Tibial nerve (tissue), 4 donors: ENCODE results near the gene NEK11. TPM values are rescaled to one million over a fixed set of nuclear protein-coding genes. Genes with fewer than 3 reads are reported as not detected.
"Not testable (repeated sequence)": the region's sequence is repeated elsewhere in the genome, so short reads cannot be mapped to it uniquely, and the experiment has no call there.

ENCODE experiments used
- DNase-seq, 2 donors: peaks; one replicate each; pipeline ENCODE4 v3.0.0-alpha.2; 2019; ENCODE audit warnings: low spot score in 2 of 2
- H3K27ac ChIP-seq, 4 donors: fragments of 200-600 bp; sonication (generic) in 3 of 4; one replicate each; pipeline ENCODE4 v1.5.1; 2017 to 2019; ENCODE audit warnings: mild to moderate bottlenecking in 1 of 4
- H3K27me3 ChIP-seq, 2 donors: fragments of 200-600 bp; sonication (generic) in 1 of 2; one replicate each; pipeline versions ENCODE4 v1.5.1 to v1.6.0; 2017 to 2019
- H3K36me3 ChIP-seq, 3 donors: fragments of 200-600 bp; sonication (generic); one replicate each; pipeline ENCODE4 v1.5.1; 2018 to 2019
- H3K4me1 ChIP-seq, 4 donors: fragments of 200-600 bp; sonication (generic) in 3 of 4; one replicate each; pipeline ENCODE4 v1.5.1; 2017 to 2019
- H3K4me3 ChIP-seq, 4 donors: fragments of 200-600 bp; sonication (generic) in 3 of 4; one replicate each; pipeline ENCODE4 v1.5.1; 2017 to 2019; ENCODE audit warnings: mild to moderate bottlenecking in 1 of 4, moderate library complexity in 1 of 4
- H3K9me3 ChIP-seq, 4 donors: fragments of 200-600 bp; sonication (generic) in 3 of 4; one replicate each; pipeline ENCODE4 v1.5.1; 2017 to 2019
- CTCF ChIP-seq, 5 experiments: fragments of 200-600 bp in 3 of 5; fragments of 450-650 bp in 2 of 5; sonication (generic) in 3 of 5; IDR thresholded peaks; one replicate each; pipeline ENCODE4 v1.5.1; 2016 to 2019; ENCODE audit warnings: antibody characterized with exemption in 5 of 5, mild to moderate bottlenecking in 3 of 5, moderate library complexity in 2 of 5
- EP300 ChIP-seq, 2 donors: sonication (generic); formaldehyde crosslinking; IDR thresholded peaks; one replicate each; pipeline ENCODE4 v1.6.1; 2017; ENCODE audit warnings: antibody characterized with exemption in 2 of 2, mild to moderate bottlenecking in 1 of 2
- POLR2A ChIP-seq, 2 donors: fragments of 450-650 bp; IDR thresholded peaks; one replicate each; pipeline ENCODE4 v1.6.1; 2017; ENCODE audit warnings: antibody characterized with exemption in 2 of 2, mild to moderate bottlenecking in 2 of 2, moderate library complexity in 2 of 2
- WGBS, 2 donors: methylation state at CpG; one replicate each; pipeline ENCODE4 v1.1.5; 2018; 5-methylcytosine and 5-hydroxymethylcytosine counted together
- total RNA-seq, 4 donors: library from RNA; depleted of rRNA; stranded (reverse); fragments of >200 nt; gene quantifications; one replicate each; pipeline ENCODE4 v1.1.0, GENCODE V29; 2016

The NEK11 gene
- total RNA-seq, 4 donors from 2014 or later: 7.0 to 32.8 (median 15.3) TPM

- H3K27ac ChIP-seq: no peak overlapping the region
- H3K36me3 ChIP-seq: peaks cover 0 to 15% (median 0%) of the 10 kb centered on the region in 3 donors
- no peak for TF ChIP-seq POLR2A (IDR thresholded peaks at IDR 0.05)
- no peak for TF ChIP-seq EP300 (IDR thresholded peaks at IDR 0.05)
- no peak for TF ChIP-seq CTCF (IDR thresholded peaks at IDR 0.05)
- H3K4me3 ChIP-seq: no peak overlapping the region
- H3K27me3 ChIP-seq: no peaks in the 10 kb centered on the region
- H3K9me3 ChIP-seq: no peaks in the 10 kb centered on the region
- DNase-seq: no peak
- 58 to 74% methylated on average over 2 of the region's 2 CpGs for WGBS, 2 donors
- no peaks in the 10 kb centered on the region for H3K4me1 ChIP-seq
These were observed 11.6 kb downstream of the NEK11 start for GRCh38 chr3:131038326-131038725.

GRCh38 chr3:131042271-131042985 lies 15.8 kb downstream of the NEK11 start:
- H3K4me3 ChIP-seq, H3K27ac ChIP-seq, H3K27me3 ChIP-seq, H3K4me1 ChIP-seq, DNase-seq: not testable (repeated sequence)
- H3K9me3 ChIP-seq: peaks cover 0 to 15% (median 1%) of the 10 kb centered on the region in 4 donors
- peaks cover 0 to 18% (median 0%) of the 10 kb centered on the region in 3 donors for H3K36me3 ChIP-seq
- WGBS, 2 donors: 82 to 90% methylated on average over 10 of the region's 10 CpGs

- 96 to 100% methylated on average over 2 of the region's 2 CpGs for WGBS, 2 donors
- Histone ChIP-seq H3K36me3 (peaks cover 0 to 15% (median 0%) of the 10 kb centered on the region in 3 donors), H3K27me3 (no peaks in the 10 kb centered on the region), H3K9me3 (peaks cover 0 to 15% (median 1%) of the 10 kb centered on the region in 4 donors), H3K4me3 (no peak overlapping the region), H3K27ac (no peak overlapping the region), H3K4me1 (no peaks in the 10 kb centered on the region)
- no peak for DNase-seq
- no peak for TF ChIP-seq CTCF (IDR thresholded peaks at IDR 0.05)
- TF ChIP-seq POLR2A (IDR thresholded peaks at IDR 0.05): no peak
- TF ChIP-seq EP300 (IDR thresholded peaks at IDR 0.05): no peak
These were observed 20.9 kb downstream of the NEK11 start for GRCh38 chr3:131047582-131047981.

- no peak overlapping the region for H3K27ac ChIP-seq
- H3K9me3 ChIP-seq: peaks cover 0 to 15% (median 1%) of the 10 kb centered on the region in 4 donors
- no peaks in the 10 kb centered on the region for H3K27me3 ChIP-seq
- TF ChIP-seq POLR2A (IDR thresholded peaks at IDR 0.05) (no peak), EP300 (IDR thresholded peaks at IDR 0.05) (no peak), CTCF (IDR thresholded peaks at IDR 0.05) (no peak)
- H3K4me3 ChIP-seq: no peak overlapping the region
- H3K36me3 ChIP-seq: peaks cover 0 to 12% (median 0%) of the 10 kb centered on the region in 3 donors
- 86 to 95% methylated on average over 7 of the region's 7 CpGs for WGBS, 2 donors
- H3K4me1 ChIP-seq: no peaks in the 10 kb centered on the region
- DNase-seq: no peak
These were observed 21.4 kb downstream of the NEK11 start for GRCh38 chr3:131048030-131048429.

GRCh38 chr3:131050001-131050400 lies 23.3 kb downstream of the NEK11 start:
- no peaks in the 10 kb centered on the region for H3K27me3 ChIP-seq
- H3K27ac ChIP-seq: no peak overlapping the region
- peaks cover 0 to 12% (median 0%) of the 10 kb centered on the region in 3 donors for H3K36me3 ChIP-seq
- DNase-seq: no peak
- WGBS, 2 donors: 62 to 64% methylated on average over 3 of the region's 3 CpGs
- no peak for TF ChIP-seq CTCF (IDR thresholded peaks at IDR 0.05)
- TF ChIP-seq EP300 (IDR thresholded peaks at IDR 0.05): no peak
- TF ChIP-seq POLR2A (IDR thresholded peaks at IDR 0.05): no peak
- H3K9me3 ChIP-seq: peaks cover 0 to 8% (median 1%) of the 10 kb centered on the region in 4 donors
- no peaks in the 10 kb centered on the region for H3K4me1 ChIP-seq
- no peak overlapping the region for H3K4me3 ChIP-seq
